ENCODE results near the gene GTSE1. TPM values are rescaled to one million over a fixed set of nuclear protein-coding genes. Genes with fewer than 3 reads are reported as not detected.
A peak's percentile ranks its signal among the peaks of the same experiment; 100 is the strongest.

GTSE1 gene
- total and polyA plus RNA-seq, 2 donors (not counting 1 experiment from before 2014, with no cell fraction given), result 0.17 to 0.39 TPM

DNA sequence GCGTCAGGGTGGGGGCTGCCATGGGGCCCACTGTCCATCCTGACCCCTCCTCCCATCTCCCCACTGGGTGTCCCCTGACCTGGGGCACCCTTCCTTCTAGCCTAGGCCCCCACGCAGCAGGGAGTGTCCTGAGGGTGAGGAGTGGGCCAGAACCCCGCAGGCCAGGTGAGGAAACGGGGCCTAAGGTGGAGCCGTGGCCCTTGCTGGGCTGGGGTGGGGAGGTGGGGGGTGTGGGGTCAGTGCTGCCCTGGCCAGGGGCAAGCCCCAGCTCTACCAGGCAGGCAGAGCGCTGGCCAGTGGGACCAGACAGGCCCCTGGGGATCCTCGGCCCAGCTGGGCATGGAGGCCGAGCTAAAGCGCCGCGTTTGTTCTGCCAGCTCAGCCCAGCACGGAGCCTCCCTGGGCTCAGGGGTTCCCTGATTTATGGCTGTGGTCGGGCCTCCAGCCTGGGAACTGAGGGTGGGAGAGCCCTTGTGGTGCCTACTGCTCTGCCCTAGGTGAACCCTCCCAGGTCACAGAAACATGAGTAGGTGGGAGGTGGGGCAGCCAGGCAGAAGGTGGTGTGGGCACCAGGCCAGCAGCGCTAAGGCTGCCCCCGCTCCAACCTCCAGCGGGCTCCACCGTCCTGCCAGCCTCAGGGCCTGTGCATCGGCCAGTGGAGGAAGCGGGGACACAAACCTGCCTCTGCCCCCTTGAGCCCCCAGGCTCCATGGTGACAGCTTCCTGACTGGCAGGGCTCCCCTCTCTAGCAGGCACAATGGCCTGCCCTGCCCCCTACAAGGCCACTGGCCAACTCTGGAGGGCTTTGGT is 61.2 kb downstream of the GTSE1 start:
- no peaks in the 10 kb centered on the region for H3K79me2 ChIP-seq (ENCODE audit: control insufficient read depth, insufficient read depth, low read length)
- H3K27ac Mint-ChIP-seq, result no peak overlapping the region
- intact Hi-C loops (cut with micrococcal nuclease), result loop anchor here (10.0 kb wide), 1 partner anchor 327 kb away; no protein-coding TSS in a partner anchor
- no peak overlapping the region for H3K9ac ChIP-seq (ENCODE audit: low read length)
- no peaks in the 10 kb centered on the region for H3K9me3 ChIP-seq (ENCODE audit: control extremely low read depth in 1 of 3, control insufficient read depth in 2 of 3, insufficient read depth in 1 of 3, low read length in 2 of 3)
- no peak overlapping the region for H3K4me3 Mint-ChIP-seq
- H3K4me1 ChIP-seq (ENCODE audit: control insufficient read depth in 2 of 2, insufficient read depth in 2 of 2, low read length in 2 of 2), result peaks cover 0 to 27% of the 10 kb centered on the region in 2 donors
- no peak overlapping the region for H3K27ac ChIP-seq (ENCODE audit: low read length in 2 of 2)
- no peak overlapping the region for H2AFZ ChIP-seq (ENCODE audit: insufficient read depth, low read depth, low read length, poor library complexity, severe bottlenecking)
- no peak overlapping the region for H3K4me2 ChIP-seq (replicated peaks; ENCODE audit: low read depth, low read length, poor library complexity, severe bottlenecking)
- POLR2A ChIA-PET, result no interaction called here
- H3K27me3 ChIP-seq (replicated peaks in 1 of 4; ENCODE audit: control extremely low read depth in 1 of 4, control insufficient read depth in 3 of 4, insufficient read depth in 4 of 4, low read length in 3 of 4), result no peaks in the 10 kb centered on the region
- peaks cover 35% of the 10 kb centered on the region for H4K20me1 ChIP-seq (ENCODE audit: control insufficient read depth, insufficient read depth, low read length, poor library complexity, severe bottlenecking)
- ATAC-seq (ENCODE audit: low read depth) (no peak), DNase-seq (no peak)
- no peaks in the 10 kb centered on the region for H3K9me3 Mint-ChIP-seq (ENCODE audit: insufficient read depth)
- CTCF ChIA-PET, result interaction anchor here (2.2 to 7.6 kb wide), 2 partner anchors 10 to 184 kb away, joined by 10 to 56 read pairs; no protein-coding TSS in a partner anchor
- 84% methylated on average over 18 of the region's 19 CpGs for WGBS (ENCODE audit: insufficient coverage)
- H3K4me1 Mint-ChIP-seq, result peaks cover 11% of the 10 kb centered on the region
- peaks cover 0 to 61% of the 10 kb centered on the region in 2 experiments for H3K36me3 ChIP-seq (replicated peaks in 1 of 2; ENCODE audit: control extremely low read depth in 1 of 2, control insufficient read depth in 1 of 2, extremely low read depth in 1 of 2, insufficient read depth in 2 of 2, low read length in 1 of 2)
- no peaks in the 10 kb centered on the region for H3K27me3 Mint-ChIP-seq
- no peak overlapping the region for H3K4me3 ChIP-seq (ENCODE audit: control extremely low read depth in 1 of 5, extremely low read depth in 1 of 5, insufficient read depth in 1 of 5, low read depth in 2 of 5, low read length in 4 of 5)
- TF ChIP-seq EZH2 (IDR thresholded peaks at IDR 0.05; ENCODE audit: borderline replicate concordance, insufficient read depth, low read depth, low read length, poor library complexity, severe bottlenecking), result no peak
- TF ChIP-seq, protein P1, sequence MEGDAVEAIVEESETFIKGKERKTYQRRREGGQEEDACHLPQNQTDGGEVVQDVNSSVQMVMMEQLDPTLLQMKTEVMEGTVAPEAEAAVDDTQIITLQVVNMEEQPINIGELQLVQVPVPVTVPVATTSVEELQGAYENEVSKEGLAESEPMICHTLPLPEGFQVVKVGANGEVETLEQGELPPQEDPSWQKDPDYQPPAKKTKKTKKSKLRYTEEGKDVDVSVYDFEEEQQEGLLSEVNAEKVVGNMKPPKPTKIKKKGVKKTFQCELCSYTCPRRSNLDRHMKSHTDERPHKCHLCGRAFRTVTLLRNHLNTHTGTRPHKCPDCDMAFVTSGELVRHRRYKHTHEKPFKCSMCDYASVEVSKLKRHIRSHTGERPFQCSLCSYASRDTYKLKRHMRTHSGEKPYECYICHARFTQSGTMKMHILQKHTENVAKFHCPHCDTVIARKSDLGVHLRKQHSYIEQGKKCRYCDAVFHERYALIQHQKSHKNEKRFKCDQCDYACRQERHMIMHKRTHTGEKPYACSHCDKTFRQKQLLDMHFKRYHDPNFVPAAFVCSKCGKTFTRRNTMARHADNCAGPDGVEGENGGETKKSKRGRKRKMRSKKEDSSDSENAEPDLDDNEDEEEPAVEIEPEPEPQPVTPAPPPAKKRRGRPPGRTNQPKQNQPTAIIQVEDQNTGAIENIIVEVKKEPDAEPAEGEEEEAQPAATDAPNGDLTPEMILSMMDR (IDR thresholded peaks at IDR 0.05), result no peak

DNA sequence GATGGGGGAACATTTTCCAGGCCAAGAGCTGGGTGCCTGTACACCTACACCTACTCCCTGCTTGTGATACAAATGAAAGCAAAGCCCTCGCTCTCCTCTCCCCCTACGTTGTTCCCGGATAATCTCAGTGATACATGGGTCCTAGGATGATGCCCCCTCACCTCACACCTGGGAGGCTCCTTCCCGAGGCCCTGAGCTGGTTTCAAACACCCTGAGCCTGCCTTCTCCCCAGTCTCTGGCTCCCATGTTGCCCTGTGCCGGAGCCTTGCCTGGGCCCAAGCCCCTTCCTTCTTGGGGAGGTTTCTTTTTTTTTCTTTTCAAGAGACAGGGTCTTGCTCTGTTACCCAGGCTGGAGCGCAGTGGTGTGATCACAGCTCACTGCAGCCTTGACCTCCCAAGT is 62.1 kb downstream of the GTSE1 start:
- ChIA-PET POLR2A (no interaction called here), CTCF (interaction anchor here (0.6 to 7.6 kb wide), 3 partner anchors 9 to 203 kb away, joined by 5 to 56 read pairs (median 10); no protein-coding TSS in a partner anchor)
- Histone ChIP-seq H3K4me3 (ENCODE audit: control extremely low read depth in 1 of 5, extremely low read depth in 1 of 5, insufficient read depth in 1 of 5, low read depth in 2 of 5, low read length in 4 of 5) (no peak overlapping the region), H3K9me3 (ENCODE audit: control extremely low read depth in 1 of 3, control insufficient read depth in 2 of 3, insufficient read depth in 1 of 3, low read length in 2 of 3) (no peaks in the 10 kb centered on the region), H3K4me2 (replicated peaks; ENCODE audit: low read depth, low read length, poor library complexity, severe bottlenecking) (no peak overlapping the region), H3K27me3 (replicated peaks in 1 of 4; ENCODE audit: control extremely low read depth in 1 of 4, control insufficient read depth in 3 of 4, insufficient read depth in 4 of 4, low read length in 3 of 4) (no peaks in the 10 kb centered on the region), H3K4me1 (ENCODE audit: control insufficient read depth in 2 of 2, insufficient read depth in 2 of 2, low read length in 2 of 2) (peaks cover 0 to 21% of the 10 kb centered on the region in 2 donors), H3K27ac (ENCODE audit: low read length in 2 of 2) (no peak overlapping the region), H3K36me3 (replicated peaks in 1 of 2; ENCODE audit: control extremely low read depth in 1 of 2, control insufficient read depth in 1 of 2, extremely low read depth in 1 of 2, insufficient read depth in 2 of 2, low read length in 1 of 2) (peaks cover 0 to 59% of the 10 kb centered on the region in 2 experiments), H4K20me1 (ENCODE audit: control insufficient read depth, insufficient read depth, low read length, poor library complexity, severe bottlenecking) (peaks cover 26% of the 10 kb centered on the region), H2AFZ (ENCODE audit: insufficient read depth, low read depth, low read length, poor library complexity, severe bottlenecking) (no peak overlapping the region), H3K79me2 (ENCODE audit: control insufficient read depth, insufficient read depth, low read length) (no peaks in the 10 kb centered on the region), H3K9ac (ENCODE audit: low read length) (no peak overlapping the region)
- no peaks in the 10 kb centered on the region for H3K27me3 Mint-ChIP-seq
- WGBS (ENCODE audit: insufficient coverage), result 100% methylated on average over 3 of the region's 6 CpGs
- ATAC-seq (ENCODE audit: low read depth) (no peak), DNase-seq (no peak)
- no peak for TF ChIP-seq EZH2 (IDR thresholded peaks at IDR 0.05; ENCODE audit: borderline replicate concordance, insufficient read depth, low read depth, low read length, poor library complexity, severe bottlenecking)
- TF ChIP-seq, protein P1 (IDR thresholded peaks at IDR 0.05), result no peak
- peak overlapping the region; percentile 32 for H3K27ac Mint-ChIP-seq
- H3K9me3 Mint-ChIP-seq (ENCODE audit: insufficient read depth), result no peaks in the 10 kb centered on the region
- H3K4me1 Mint-ChIP-seq, result peaks cover 9% of the 10 kb centered on the region
- H3K4me3 Mint-ChIP-seq, result no peak overlapping the region
- intact Hi-C loops (cut with micrococcal nuclease), result loop anchor here (10.0 kb wide), 1 partner anchor 326 kb away; no protein-coding TSS in a partner anchor

Data from B cell (primary cell).